Activated CD8-positive, alpha-beta memory T cell treated with anti-CD3 and anti-CD28 coated beads, Interleukin-2, amount 50 U/mL, for 1 hour (primary cell): ENCODE measurements around the gene SNURF.
"Not testable (repeated sequence)": the region's sequence is repeated elsewhere in the genome, so short reads cannot be mapped to it uniquely, and the experiment has no call there.

Experiments
- DNase-seq: peaks from one replicate; pipeline ENCODE4 v3.0.0-alpha.2; 2020; ENCODE audit errors: extremely low read depth

The SNURF gene, protein sequence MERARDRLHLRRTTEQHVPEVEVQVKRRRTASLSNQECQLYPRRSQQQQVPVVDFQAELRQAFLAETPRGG

DNA sequence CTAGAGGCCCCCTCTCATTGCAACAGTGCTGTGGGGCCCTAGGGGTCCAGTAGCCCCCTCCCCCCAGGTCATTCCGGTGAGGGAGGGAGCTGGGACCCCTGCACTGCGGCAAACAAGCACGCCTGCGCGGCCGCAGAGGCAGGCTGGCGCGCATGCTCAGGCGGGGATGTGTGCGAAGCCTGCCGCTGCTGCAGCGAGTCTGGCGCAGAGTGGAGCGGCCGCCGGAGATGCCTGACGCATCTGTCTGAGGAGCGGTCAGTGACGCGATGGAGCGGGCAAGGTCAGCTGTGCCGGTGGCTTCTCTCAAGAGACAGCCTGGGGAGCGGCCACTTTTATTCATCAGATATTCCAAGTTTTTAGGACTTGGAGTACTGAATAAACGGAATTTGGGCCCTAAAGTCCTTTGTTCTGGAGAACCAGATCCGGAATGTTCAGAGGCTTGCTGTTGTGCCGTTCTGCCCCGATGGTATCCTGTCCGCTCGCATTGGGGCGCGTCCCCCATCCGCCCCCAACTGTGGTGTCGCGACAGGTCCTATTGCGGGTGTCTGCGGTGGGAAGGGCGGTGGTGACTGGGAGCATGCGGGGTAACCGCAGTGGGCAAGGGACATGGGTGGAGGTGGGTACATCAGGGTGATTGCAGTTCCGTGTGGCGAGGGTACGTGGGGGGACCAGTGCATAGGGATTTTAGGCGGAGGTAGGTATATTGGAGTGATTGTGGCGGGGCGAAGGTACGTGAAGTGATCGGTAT is at the start of gene SNURF, which contains the start of gene SNRPN:
Gene SNURF, plus strand, starts transcription at position 205 of the 748 bp plus-strand sequence. Its CDS starts 62 bp downstream, at position 267.
Gene SNRPN, plus strand, starts transcription at position 205 of the 748 bp plus-strand sequence. CDS start 19,467 bp downstream, outside the sequence.
- peak; percentile 33 for DNase-seq

DNA sequence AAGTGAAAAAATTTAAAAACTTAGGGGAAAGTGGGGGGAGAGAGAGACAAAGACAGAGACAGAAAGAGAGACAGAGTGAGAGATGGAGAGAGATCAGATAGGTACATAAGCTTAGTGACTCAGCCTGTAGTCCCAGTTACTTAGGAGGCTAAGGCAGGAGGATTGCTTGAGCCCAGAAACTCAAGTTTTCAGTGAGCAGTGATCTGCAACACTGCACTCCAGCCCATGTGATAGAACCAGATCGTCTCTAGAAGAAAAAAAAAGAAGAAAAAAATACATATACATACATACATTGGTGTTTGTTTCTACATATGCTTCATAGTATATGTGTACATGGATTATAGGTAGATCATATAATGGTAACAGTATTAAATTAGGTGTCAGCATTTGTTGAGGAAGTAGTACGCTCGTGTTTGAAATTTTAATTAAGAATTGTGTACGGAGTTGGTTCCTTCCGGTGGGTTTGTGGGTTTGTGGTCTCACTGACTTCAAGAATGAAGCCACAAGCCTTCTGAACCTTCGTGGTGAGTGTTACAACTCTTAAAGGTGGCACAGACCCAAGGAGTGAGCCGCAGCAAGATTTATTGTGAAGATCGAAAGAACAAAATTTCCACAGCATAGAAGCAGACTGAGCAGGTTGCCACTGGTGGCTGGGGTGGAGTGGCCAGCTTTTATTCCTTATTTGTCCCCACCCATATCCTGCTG is 38.3 kb upstream of the SNURF start:
- no peak for DNase-seq

DNA sequence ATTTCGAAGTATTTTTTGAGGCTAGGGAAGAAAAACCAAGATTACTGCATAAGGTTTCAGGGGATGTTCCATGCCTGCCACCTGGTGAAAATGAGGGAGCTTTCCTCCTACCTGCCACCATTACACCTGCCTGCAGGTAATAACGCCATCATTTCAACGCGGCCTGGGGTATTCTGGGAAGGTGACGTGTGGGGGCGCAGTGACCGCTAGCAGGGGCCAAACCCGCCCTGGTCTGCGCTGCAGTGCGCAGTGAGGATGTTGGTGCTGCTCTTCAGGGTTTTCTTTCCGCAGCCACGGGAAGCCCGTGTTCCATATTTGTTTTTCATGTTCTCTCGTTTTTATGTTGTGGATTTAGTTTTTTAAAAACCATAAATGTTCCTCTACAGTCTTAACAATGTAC is 37.4 kb upstream of the SNURF start:
- DNase-seq = no peak

DNA sequence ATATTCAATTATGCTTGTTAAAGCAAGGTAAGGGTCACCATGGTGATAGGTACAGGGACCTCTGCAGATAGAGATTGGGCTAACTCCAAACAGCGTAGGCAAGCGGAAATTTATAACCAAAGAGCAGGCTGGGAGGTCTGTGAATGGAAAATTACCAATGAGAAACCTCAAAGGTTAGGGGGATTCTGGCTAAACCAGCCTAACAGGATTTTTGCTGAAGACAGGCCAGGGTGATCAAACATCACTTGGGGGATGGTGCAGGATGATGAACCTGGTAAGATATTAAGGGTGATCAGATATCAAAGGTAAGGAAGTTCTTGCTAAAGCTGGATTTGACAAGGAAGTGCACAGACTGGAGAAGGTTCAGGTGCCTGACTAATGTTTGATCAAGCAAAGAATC is 35.3 kb upstream of the SNURF start:
- DNase-seq = no peak

DNA sequence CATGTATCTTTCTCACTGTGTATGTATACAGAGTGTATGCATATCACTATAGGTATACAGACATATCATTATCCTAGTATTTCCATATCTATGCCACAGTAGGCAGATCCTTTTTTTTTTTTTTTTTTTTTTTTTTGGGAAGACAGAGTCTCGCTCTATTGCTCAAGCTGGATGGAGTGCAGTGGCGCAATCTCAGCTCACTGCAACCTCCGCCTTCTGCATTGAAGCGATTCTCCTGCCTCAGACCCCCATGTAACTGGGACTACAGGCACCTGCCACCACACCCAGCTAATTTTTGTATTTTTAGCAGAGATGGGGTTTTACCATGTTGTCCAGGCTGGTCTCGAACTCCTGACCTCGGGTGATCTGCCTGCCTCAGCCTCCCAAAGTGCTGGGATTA is 32.0 kb upstream of the SNURF start:
- DNase-seq = not testable (repeated sequence)

DNA sequence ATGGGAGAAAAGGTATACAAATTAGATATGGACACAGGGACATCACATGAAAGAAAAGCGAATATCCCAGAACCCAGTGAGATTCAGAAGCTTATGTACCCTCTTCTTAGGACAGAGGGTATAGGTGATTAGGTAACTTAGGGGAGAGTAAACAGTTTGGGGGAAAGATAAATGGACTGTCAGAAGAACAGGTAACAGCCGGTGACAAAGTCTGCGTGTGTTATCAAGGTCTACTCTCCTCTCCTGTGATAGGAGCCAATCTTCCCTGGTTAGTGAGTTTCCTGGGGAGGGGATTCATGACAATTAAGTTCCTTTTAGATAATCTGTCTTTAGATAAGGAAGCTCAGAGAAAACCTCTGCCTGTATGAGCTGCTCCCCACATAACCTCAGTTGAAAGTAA is 30.6 kb upstream of the SNURF start:
- DNase-seq = no peak

DNA sequence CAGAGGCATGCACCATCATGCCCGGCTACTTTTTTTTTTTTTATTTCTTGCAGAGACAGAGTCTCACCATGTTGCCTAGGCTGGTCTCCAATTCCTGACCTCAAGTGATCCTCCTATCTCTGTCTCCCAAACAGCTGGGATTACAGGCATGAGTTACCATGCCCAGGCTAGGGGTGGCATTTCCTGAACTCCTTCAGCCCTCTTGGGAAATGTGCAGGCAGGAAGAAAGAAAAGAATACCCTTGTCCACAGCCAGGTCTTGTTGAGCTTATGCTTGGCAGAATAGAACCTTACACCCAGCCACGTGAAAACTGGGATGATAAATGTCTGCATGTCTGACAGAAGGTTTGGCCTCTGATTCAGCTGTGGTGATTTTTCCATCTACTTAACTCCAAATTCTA is 30.2 kb upstream of the SNURF start:
- DNase-seq = no peak

DNA sequence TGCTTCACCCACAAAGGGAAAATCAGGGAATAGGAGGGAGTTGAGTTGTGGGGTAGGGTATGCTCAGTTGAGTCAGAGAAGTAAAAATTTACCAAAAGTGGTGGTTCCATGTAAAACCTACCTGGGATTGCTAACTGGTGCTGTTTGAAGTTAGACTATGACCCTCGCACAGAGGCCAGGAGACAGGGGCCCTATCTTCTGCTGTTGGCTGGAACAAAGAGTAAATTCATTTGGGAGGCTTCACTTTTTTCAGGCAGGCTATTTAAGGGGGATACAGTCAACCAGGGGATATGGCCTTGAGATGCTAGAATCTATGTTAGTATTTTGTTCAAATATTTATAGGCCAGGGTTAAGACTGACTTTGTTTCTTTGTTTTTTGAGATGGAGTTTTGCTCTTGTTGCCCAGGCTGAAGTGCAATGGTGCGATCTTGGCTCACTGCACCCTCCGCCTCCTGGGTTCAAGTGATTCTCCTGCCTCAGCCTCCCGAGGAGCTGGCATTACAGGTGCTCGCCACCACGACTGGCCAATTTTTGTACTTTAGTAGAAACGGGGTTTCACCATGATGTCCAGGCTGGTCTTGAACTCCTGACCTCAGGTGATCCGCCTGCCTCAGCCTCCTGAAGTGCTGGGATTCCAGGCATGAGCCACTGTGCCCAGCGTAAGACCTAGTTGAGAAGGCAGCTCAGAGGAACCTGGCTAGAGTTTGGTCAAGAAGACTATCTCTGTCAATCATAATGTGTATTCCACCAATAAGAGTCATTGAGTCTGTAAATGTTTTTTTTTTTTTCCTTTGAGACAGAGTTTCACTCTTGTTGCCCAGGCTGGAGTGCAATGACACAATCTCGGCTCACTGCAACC is 22.7 kb upstream of the SNURF start:
- DNase-seq = not testable (repeated sequence)

DNA sequence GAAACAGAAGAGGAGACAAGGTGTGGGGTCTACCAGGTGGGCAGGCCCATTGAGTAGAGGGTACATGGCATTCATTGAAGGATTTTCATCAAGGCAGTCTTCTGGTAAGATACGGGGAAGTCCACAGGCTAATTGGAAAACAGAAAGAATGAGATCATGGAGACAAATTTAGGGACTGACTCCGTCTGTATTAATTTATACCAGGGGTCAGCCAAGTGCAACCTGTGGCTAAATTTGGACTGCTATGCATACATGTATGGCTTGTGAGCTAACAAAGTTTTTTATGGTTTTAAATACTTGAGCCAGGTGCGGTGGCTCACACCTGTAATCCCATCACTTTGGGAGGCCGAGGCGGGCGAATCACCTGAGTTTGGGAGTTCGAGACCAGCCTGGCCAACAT is 21.1 kb upstream of the SNURF start:
- DNase-seq = no peak

DNA sequence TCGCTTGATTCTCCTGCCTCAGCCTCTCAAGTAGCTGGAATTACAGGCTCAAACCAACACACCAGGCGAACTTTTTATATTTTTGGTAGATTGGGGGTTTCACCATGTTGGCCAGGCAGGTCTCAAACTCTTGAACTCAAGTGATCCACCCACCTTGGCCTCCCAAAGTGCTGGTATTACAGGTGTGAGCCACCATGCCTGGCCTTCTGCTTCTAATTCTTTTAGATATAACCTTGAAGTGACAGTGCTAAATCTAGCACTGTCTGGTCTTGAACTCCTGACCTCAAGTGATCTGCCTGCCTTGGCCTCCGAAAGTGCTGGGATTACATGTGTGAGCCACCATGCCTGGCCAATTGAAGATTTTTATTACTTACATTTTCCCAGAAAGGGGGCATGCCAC is 16.6 kb upstream of the SNURF start:
- not testable (repeated sequence) for DNase-seq

DNA sequence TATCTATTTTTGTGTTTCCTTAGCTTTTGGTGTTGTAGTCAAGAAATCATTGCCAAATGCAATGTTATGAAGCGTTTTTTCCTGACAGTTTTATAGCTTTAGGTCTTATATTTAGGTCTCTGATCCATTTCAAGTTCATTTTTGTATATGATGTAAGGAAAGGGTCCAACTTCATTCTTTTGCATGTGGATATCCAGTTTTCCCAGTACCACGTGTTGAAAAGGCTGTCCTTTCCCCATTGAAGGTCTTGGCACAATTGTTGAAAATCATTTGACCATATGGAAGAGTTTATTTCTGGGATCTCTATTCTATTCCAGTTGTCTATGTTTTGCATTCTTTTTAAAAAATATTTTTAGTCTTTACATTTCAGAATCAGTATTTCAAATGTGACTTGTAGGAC is 14.6 kb upstream of the SNURF start:
- no peak for DNase-seq

DNA sequence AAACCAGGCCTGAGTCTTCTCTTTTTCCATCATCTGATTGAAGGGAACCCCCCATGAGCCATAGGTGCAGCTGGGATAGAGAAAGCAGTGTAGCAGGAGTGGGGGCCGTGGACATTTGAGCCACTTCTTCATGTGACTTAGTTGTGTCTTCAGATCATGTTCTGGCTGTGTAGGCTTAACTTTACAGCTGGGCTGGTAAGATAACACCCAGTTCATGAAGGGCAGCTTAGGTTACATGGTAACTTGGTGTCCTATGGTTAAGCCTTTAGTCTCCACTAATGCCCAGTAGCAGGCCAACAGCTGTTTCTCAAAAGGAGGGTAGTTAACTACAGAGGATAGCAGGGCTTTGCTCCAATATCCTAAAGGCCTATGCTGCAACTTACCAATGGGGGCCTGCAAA is 11.4 kb upstream of the SNURF start:
- DNase-seq = no peak

DNA sequence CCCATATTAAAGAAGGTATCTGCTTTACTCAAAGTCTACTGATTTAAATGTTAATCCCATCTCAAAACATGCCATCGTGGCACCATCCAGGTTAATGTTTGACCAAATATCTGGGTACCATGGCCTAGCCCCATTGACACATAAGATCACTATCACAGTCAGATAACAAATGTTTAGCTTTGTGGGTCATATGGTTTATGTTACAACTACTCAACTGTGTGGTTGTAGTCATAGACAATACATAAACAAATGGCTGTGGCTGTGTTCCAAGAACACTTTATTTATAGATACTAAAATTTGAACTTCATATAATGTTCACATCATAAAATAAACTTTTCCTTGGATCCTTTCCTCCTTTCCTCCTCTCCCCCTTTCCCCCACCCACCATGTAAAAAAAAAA is 9.8 kb upstream of the SNURF start:
- DNase-seq = no peak

DNA sequence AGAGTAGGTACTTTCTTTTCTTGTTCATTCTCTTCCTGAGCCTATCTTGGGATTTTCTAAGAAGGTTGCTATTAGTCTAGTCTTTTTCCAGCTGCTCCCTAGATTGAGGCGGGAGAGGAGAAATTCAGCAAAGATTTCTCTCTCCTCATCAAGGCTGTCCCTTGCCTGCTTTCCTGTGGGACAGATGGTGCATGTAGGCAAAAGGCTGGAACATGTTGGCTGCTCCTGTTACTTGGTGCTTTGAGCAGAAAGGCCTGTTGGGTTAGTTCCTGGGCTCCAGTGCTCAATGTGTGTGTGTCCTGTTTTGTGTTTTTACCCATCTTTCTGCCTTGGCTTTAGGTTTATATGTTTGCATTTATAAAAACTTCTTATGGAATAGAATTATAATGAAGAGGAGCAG is 9.1 kb upstream of the SNURF start:
- no peak for DNase-seq

DNA sequence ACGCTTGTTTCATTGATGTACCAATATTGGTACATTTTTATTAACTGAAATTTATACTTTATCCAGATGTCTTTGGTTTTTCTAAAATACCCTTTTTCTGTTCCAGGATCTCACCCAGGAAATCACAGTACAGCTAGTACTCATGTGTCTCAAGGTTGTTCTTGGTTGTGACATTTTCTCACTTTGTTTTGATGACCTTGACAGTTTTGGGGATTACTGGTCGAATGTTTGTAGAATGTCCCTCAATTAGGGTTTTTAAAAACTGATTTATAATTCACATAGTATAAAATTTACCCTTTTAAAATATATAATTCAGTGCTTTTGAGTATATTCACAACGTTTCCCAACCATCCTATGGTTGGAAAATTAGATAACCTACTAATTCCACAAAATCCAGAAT is 6.3 kb upstream of the SNURF start:
- DNase-seq = no peak

DNA sequence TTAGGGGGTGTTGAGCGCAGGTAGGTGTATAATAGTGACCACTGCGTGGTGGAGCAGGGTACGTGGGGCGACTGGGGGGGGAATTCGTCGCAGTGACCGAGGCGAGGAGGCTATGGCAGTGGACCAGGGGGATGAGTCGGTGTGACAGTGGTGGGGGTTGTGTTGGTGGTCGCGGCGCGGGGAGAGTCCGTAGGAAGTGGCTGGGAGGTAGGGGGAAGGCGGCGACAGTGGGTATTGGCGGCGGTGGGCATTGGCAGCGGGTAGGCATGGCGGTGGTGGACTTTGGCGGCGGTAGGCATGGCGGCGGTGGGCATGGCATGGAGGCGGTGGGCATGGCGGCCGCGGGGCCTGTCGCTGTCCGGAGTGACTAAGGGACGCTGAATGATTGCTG is 739 bp downstream of the SNURF start:
- DNase-seq = no peak

DNA sequence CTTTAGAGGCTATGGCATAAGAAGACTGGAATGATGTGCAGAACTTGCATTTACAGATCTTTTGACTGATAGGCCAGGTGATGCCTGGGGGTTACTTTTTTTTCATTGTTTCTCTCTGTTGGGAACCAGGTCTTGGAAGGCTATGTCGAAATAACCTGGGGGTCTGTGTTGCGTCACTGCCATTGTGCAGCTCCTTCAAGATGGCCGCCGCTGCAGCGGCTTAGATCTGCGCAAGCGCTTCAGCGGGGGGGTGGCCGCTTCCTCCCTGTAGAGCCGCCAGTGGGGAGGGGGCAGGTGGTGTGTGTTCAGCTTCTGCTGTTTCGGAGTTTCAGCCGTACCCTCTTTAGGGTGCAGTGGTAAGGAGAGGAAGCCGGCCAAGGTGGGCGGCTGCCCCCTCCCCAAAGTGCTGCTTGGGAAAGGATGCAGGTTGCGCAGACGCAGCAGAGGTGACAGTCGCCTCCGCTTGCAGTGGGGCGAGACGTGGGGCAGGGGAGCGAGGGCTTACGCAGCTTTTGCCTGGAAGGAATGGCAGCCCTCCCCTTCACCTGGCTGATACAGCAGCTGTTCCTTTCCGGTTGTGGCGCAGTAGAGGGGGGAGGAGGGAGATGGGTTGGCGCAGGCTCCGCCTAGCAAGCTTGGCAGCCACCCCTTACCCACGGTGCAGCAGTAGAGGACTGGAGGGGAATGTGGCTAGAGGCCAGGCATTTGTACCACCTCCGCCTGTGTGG is 1.5 kb downstream of the SNURF start:
- peak; percentile 29 for DNase-seq

DNA sequence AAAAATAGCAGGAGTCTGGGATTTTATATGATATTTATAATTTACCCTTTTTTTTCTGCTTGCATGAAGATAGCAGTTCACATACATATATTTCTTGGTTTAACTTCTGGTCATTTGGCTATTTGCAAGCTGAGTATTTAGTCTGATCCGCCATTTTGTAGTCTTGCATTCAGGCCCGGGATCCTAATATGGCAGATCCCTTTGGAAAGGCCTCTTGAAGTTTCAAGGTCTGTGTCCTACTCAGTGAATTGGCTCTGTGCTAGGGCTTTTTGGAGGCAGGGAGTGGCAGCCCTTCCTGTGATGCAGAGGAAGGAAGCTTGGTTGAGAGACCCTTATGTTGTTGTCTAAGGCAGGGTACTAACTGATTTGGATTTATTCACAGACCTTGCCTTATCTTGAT is 2.9 kb downstream of the SNURF start:
- no peak for DNase-seq

DNA sequence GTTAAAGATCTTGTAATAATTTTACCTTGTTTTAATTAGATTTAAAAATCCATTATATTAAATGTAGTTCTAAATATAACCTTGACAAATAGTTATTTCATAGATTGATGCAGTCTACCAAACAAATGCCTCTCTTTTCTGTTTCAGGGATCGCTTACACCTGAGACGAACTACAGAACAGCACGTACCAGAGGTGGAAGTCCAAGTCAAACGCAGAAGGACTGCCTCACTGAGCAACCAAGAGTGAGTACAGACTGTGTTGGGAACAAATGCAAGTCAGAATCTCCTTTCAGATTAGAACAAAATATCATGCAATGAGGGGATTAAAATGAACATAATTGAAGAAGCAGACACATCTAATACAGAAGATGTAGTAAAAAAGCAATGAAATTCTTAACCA is 7.2 kb downstream of the SNURF start:
- DNase-seq = no peak

DNA sequence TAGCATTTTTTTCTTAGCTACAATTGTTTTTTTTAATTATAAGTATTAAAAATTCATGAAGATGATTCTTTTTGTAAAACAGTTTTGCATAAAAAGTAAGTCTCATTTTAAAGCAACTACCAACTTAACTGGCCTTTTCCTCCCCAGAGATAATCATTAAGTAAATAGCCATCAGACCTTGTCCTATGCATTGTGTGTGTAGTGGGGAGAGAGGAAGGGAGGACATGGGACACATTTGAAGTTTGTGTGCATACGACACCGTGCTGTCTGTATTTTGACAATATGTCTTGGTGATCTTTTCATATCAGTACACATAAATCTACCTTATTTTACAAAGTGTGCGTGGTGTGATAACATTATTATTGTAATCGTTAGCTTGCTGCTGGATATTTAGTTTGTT is 8.1 kb downstream of the SNURF start:
- DNase-seq = no peak

DNA sequence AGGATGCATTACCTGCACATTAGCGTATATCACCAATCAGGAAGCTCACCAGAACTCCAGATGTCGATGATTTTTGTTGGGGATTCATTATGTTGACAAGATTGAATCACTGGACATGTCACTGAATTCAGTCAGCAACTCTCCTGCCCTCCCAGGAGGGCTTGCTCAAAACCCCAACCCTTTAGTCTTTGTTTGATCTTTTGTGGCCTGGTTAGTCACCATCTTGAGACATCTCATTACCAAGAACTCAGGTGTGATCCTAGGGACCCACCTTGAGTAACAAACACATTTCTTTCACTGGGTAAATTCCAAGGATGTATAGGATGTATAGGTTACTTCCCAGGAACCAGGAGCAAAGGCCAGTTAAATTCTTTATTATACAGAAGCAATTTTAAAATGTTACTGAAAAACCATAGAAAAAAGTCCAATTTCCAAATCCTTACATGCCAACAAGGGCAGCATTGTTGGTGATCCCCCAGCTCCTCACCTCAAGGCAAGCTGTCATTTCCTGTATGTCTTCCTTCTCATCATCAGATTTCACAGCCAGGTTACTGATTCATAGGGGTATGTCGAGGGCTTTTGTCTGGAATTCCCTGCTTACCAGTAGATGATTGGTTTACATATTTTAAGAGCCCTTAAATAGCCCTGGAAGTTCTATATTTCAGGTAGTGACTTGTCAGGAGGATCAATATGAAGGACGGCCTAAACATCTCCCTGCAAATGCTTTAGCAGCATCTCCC is 11.7 kb downstream of the SNURF start:
- no peak for DNase-seq
